H1 (cell line): ENCODE results near the gene MROH2B. TPM values are rescaled to one million over a fixed set of nuclear protein-coding genes. Genes with fewer than 3 reads are reported as not detected.

ENCODE experiments used
- CTCF ChIA-PET: fragments of 300-600 bp; sonication (Branson Sonifier 250); formaldehyde crosslinking; loops from one replicate; lab custom pipeline; 2021; ENCODE audit not compliant: partially characterized antibody; lab: Charles Lee
- POLR2A ChIA-PET: fragments of 300-600 bp; sonication (Branson Sonifier 250); formaldehyde crosslinking; loops from one replicate; lab custom pipeline; 2021; ENCODE audit warnings: inconsistent platforms; ENCODE audit not compliant: partially characterized antibody; lab: Charles Lee
- DNase-seq, 2 experiments: peaks; one replicate each; pipeline versions ENCODE4 v3.0.0 to v3.0.0-alpha.2; 2010 to 2022; ENCODE audit warnings: low spot score in 2 of 2, low read depth in 1 of 2, mixed read lengths in 1 of 2
- FAIRE-seq: peaks from 2 replicates; lab custom pipeline; 2011; peaks lifted over from hg19 to GRCh38; lab: Jason Lieb, UNC
- H2AFZ ChIP-seq: 2 replicates; pipeline ENCODE4 v1.8.1; 2012; ENCODE audit warnings: low read length, inconsistent platforms
- H2AK5ac ChIP-seq: 2 replicates; pipeline ENCODE4 v1.6.1; 2013; ENCODE audit warnings: low read depth, low read length
- H2BK120ac ChIP-seq: replicated peaks from 2 replicates; pipeline ENCODE3; 2013; ENCODE audit warnings: low read depth, low read length, inconsistent platforms
- H2BK12ac ChIP-seq: 2 replicates; pipeline ENCODE4 v1.6.1; 2013; ENCODE audit warnings: low read depth, low read length
- H2BK15ac ChIP-seq: 2 replicates; pipeline ENCODE4 v1.6.1; 2013; ENCODE audit warnings: low read length
- H2BK20ac ChIP-seq: 2 replicates; pipeline ENCODE4 v1.6.1; 2013; ENCODE audit warnings: low read length
- H2BK5ac ChIP-seq: 2 replicates; pipeline ENCODE4 v1.6.1; 2013; ENCODE audit warnings: low read depth, low read length
- H3K14ac ChIP-seq: 2 replicates; pipeline ENCODE4 v1.6.1; 2013; ENCODE audit warnings: inconsistent platforms; ENCODE audit not compliant: insufficient read length
- H3K18ac ChIP-seq: 2 replicates; pipeline ENCODE4 v1.6.1; 2013; ENCODE audit warnings: low read length; ENCODE audit errors: extremely low read depth
- H3K23ac ChIP-seq: 2 replicates; pipeline ENCODE4 v1.6.1; 2013; ENCODE audit warnings: inconsistent platforms; ENCODE audit not compliant: insufficient read length
- H3K23me2 ChIP-seq: 2 replicates; pipeline ENCODE4 v1.6.1; 2013; ENCODE audit warnings: low read depth, low read length
- H3K27ac ChIP-seq: 2 replicates; pipeline ENCODE4 v1.6.1; 2011; ENCODE audit warnings: low read depth, low read length, inconsistent platforms
- H3K27me3 ChIP-seq, 4 experiments: replicated peaks in 1 of 4; 1 replicate in 1 of 4; 2 replicates in 3 of 4; pipeline versions ENCODE4 v1.6.1 to v1.8.1; 2011 to 2013; ENCODE audit warnings: low read length in 3 of 4, mild to moderate bottlenecking in 3 of 4, inconsistent platforms in 2 of 4, mixed read lengths in 2 of 4, moderate library complexity in 1 of 4; ENCODE audit not compliant: control insufficient read depth in 3 of 4, insufficient read depth in 3 of 4; ENCODE audit errors: extremely low read depth in 1 of 4
- H3K36me3 ChIP-seq, 4 experiments: 2 replicates each; pipeline versions ENCODE4 v1.6.1 to v1.8.1; 2011 to 2013; ENCODE audit warnings: mild to moderate bottlenecking in 4 of 4, low read length in 3 of 4, moderate library complexity in 2 of 4, control low read depth in 1 of 4, inconsistent platforms in 1 of 4; ENCODE audit not compliant: insufficient read depth in 4 of 4, control insufficient read depth in 2 of 4
- H3K4ac ChIP-seq: replicated peaks from 2 replicates; pipeline ENCODE3; 2013; ENCODE audit warnings: low read length, low read depth, mixed read lengths, inconsistent platforms; ENCODE audit not compliant: insufficient read length
- H3K4me1 ChIP-seq, 4 experiments: replicated peaks in 1 of 4; 1 replicate in 1 of 4; 2 replicates in 3 of 4; pipeline versions ENCODE4 v1.6.1 to v1.8.1; 2011 to 2013; ENCODE audit warnings: low read length in 3 of 4, inconsistent platforms in 2 of 4, mixed read lengths in 1 of 4; ENCODE audit not compliant: insufficient read depth in 4 of 4, control insufficient read depth in 3 of 4
- H3K4me2 ChIP-seq, 2 experiments: 2 replicates each; pipeline versions ENCODE4 v1.6.1 to v1.8.1; 2011 to 2013; ENCODE audit warnings: low read depth in 2 of 2, low read length in 2 of 2, control low read depth in 1 of 2, inconsistent platforms in 1 of 2, mild to moderate bottlenecking in 1 of 2; ENCODE audit not compliant: insufficient read depth in 1 of 2
- H3K4me3 ChIP-seq, 4 experiments: fragments of 200-600, 300-600 bp in 1 of 4; sonication (generic), shearing (Covaris generic), sonication (Bioruptor Twin) in 1 of 4; 2 replicates each; pipeline versions ENCODE4 v1.5.1 to v1.8.1; 2011 to 2016; ENCODE audit warnings: low read length in 4 of 4, low read depth in 3 of 4, control low read depth in 2 of 4, inconsistent platforms in 2 of 4, mild to moderate bottlenecking in 2 of 4, mixed read lengths in 1 of 4, moderate library complexity in 1 of 4; ENCODE audit not compliant: insufficient read depth in 2 of 4; ENCODE audit errors: extremely low read depth in 1 of 4
- H3K56ac ChIP-seq: replicated peaks from 2 replicates; pipeline ENCODE3; 2013; ENCODE audit warnings: low read depth, mild to moderate bottlenecking, mixed read lengths, low read length, inconsistent platforms; ENCODE audit not compliant: insufficient read length
- H3K79me1 ChIP-seq: 2 replicates; pipeline ENCODE4 v1.6.1; 2013; ENCODE audit warnings: low read depth, low read length, control low read depth
- H3K79me2 ChIP-seq, 2 experiments: 2 replicates each; pipeline versions ENCODE4 v1.6.1 to v1.8.1; 2012 to 2013; ENCODE audit warnings: low read length in 2 of 2, mild to moderate bottlenecking in 2 of 2, inconsistent platforms in 1 of 2; ENCODE audit not compliant: insufficient read depth in 2 of 2, control insufficient read depth in 1 of 2
- H3K9ac ChIP-seq, 4 experiments: replicated peaks in 1 of 4; 1 replicate in 1 of 4; 2 replicates in 3 of 4; pipeline versions ENCODE4 v1.6.1 to v1.8.1; 2011 to 2013; ENCODE audit warnings: low read depth in 3 of 4, low read length in 3 of 4, control low read depth in 2 of 4, mild to moderate bottlenecking in 2 of 4, moderate library complexity in 2 of 4, inconsistent platforms in 1 of 4; ENCODE audit errors: extremely low read depth in 1 of 4
- H3K9me3 ChIP-seq, 2 experiments: 2 replicates each; pipeline versions ENCODE4 v1.6.1 to v1.8.1; 2012 to 2013; ENCODE audit warnings: mild to moderate bottlenecking in 2 of 2, moderate library complexity in 2 of 2, control low read depth in 1 of 2, inconsistent platforms in 1 of 2, low read depth in 1 of 2, low read length in 1 of 2, mixed read lengths in 1 of 2; ENCODE audit not compliant: insufficient read depth in 2 of 2
- H4K20me1 ChIP-seq, 2 experiments: replicated peaks in 1 of 2; 2 replicates each; pipeline versions ENCODE3 to v1.8.1; 2011 to 2013; ENCODE audit warnings: inconsistent platforms in 2 of 2, low read length in 2 of 2, mild to moderate bottlenecking in 1 of 2; ENCODE audit not compliant: insufficient read depth in 2 of 2, control insufficient read depth in 1 of 2
- H4K5ac ChIP-seq: 2 replicates; pipeline ENCODE4 v1.6.1; 2013; ENCODE audit warnings: low read length, low read depth, mixed read lengths, inconsistent platforms; ENCODE audit not compliant: insufficient read length
- H4K8ac ChIP-seq: 2 replicates; pipeline ENCODE4 v1.8.0; 2013; ENCODE audit warnings: mild to moderate bottlenecking, moderate library complexity, low read length, inconsistent platforms; ENCODE audit not compliant: insufficient read depth; ENCODE audit errors: extremely low read depth
- H4K91ac ChIP-seq: replicated peaks from 2 replicates; pipeline ENCODE3; 2013; ENCODE audit warnings: low read length, mixed read lengths, inconsistent platforms; ENCODE audit not compliant: insufficient read length
- ATF2 ChIP-seq: IDR thresholded peaks from 2 replicates; pipeline ENCODE4 v1.6.1; 2012; ENCODE audit warnings: low read length, inconsistent platforms
- ATF3 ChIP-seq: IDR thresholded peaks from 2 replicates; pipeline ENCODE4 v1.6.1; 2011; ENCODE audit warnings: low read depth, mild to moderate bottlenecking, low read length; ENCODE audit not compliant: insufficient read depth
- CHD2 ChIP-seq: IDR thresholded peaks from 2 replicates; pipeline ENCODE4 v1.6.1; 2012; ENCODE audit warnings: low read length, improper control_type of control experiment
- KDM1A ChIP-seq: fragments of 200-600, 300-600 bp; sonication (generic); IDR thresholded peaks from 2 replicates; pipeline ENCODE4 v1.7.1; 2016; ENCODE audit warnings: mild to moderate bottlenecking, low read length, borderline replicate concordance
- POLR2AphosphoS5 ChIP-seq: IDR thresholded peaks from 2 replicates; pipeline ENCODE4 v1.6.1; 2011; ENCODE audit warnings: low read depth, low read length
- USF2 ChIP-seq: IDR thresholded peaks from 2 replicates; pipeline ENCODE4 v1.6.1; 2011; ENCODE audit warnings: low read length, improper control_type of control experiment
- WGBS, 2 experiments: shearing (Covaris generic) in 1 of 2; methylation state at CpG; one replicate each; pipeline versions ENCODE4 v1.1.6 to v1.1.7; 2013 to 2015; ENCODE audit warnings: low lambda C conversion rate in 2 of 2, mixed read lengths in 2 of 2, inconsistent platforms in 1 of 2, low coverage in 1 of 2, missing lambda C conversion rate in 1 of 2; ENCODE audit not compliant: insufficient replicate concordance in 2 of 2, insufficient coverage in 1 of 2, insufficient read length in 1 of 2; ENCODE audit errors: extremely low coverage in 1 of 2, missing lambda C conversion rate in 1 of 2; 5-methylcytosine and 5-hydroxymethylcytosine counted together
- polyA plus RNA-seq, 7 experiments: library from polyadenylated mRNA; depleted of rRNA in 3 of 7; stranded (reverse) in 5 of 7; unstranded in 2 of 7; fragments of >200 nt in 5 of 7; fragments of 200-250 nt in 2 of 7; gene quantifications; 1 replicate in 5 of 7; 2 replicates in 1 of 7; 4 replicates in 1 of 7; pipeline versions ENCODE4 v1.2.1 to v1.2.3, GENCODE V29; 2011 to 2013; ENCODE audit warnings: missing spikeins in 2 of 7, mixed read lengths in 2 of 7
- total RNA-seq: library from RNA; stranded (reverse); fragmentation: NEBNext Ultra II Directional; extraction: Animal tissue kit (Norgen Biotek cat#: 25700); gene quantifications from 2 replicates; pipeline ENCODE4 v1.2.1, GENCODE V29; 2021

The MROH2B gene
- total and polyA plus RNA-seq, 2 of the 8 experiments (the other 6 are each of a cell fraction or from before 2014, with no cell fraction given) = not detected

- TF ChIP-seq CHD2 = no peak
- TF ChIP-seq ATF3 = no peak
- TF ChIP-seq KDM1A = no peak
- no peak for TF ChIP-seq USF2
- TF ChIP-seq ATF2 = no peak
- TF ChIP-seq POLR2AphosphoS5 = no peak
- no peak overlapping the region for H3K27ac ChIP-seq
- FAIRE-seq = no peak
These were observed 94.3 kb downstream of the MROH2B start for GRCh38 chr5:40976836-40977235.

More at GRCh38 chr5:40976836-40977235, 94.3 kb downstream of the MROH2B start:
- Histone ChIP-seq H2AFZ (no peak overlapping the region), H2AK5ac (no peak overlapping the region), H3K9ac (no peak overlapping the region), H2BK15ac (no peak overlapping the region), H2BK12ac (no peak overlapping the region), H2BK5ac (no peak overlapping the region), H3K56ac (no peak overlapping the region), H3K23ac (no peak overlapping the region), H3K4me3 (no peak overlapping the region), H3K36me3 (no peaks in the 10 kb centered on the region), H3K23me2 (no peaks in the 10 kb centered on the region), H4K20me1 (no peaks in the 10 kb centered on the region), H3K79me1 (no peaks in the 10 kb centered on the region), H3K4me1 (no peaks in the 10 kb centered on the region), H3K79me2 (no peaks in the 10 kb centered on the region), H4K91ac (no peak overlapping the region), H3K14ac (no peak overlapping the region), H3K4me2 (no peak overlapping the region), H3K18ac (no peak overlapping the region), H2BK20ac (no peak overlapping the region), H4K5ac (no peak overlapping the region), H3K4ac (no peak overlapping the region), H2BK120ac (no peak overlapping the region), H4K8ac (no peak overlapping the region), H3K27me3 (no peaks in the 10 kb centered on the region), H3K9me3 (no peaks in the 10 kb centered on the region)
- WGBS, 2 experiments = 94% methylated on average over 3 of the region's 3 CpGs; no CpG with 5 or more reads in 1 of the 2 experiments
- DNase-seq = no peak
- CTCF ChIA-PET = no interaction called here
- POLR2A ChIA-PET = no interaction called here
